Calu3 (cell line): ENCODE data around the gene AGPAT4. TPM values are rescaled to one million over a fixed set of nuclear protein-coding genes. Genes with fewer than 3 reads are reported as not detected.
"Not testable (repeated sequence)": the region's sequence is repeated elsewhere in the genome, so short reads cannot be mapped to it uniquely, and the experiment has no call there.

Experiments
- BruUV-seq: library from RNA; stranded (reverse); fragments of 400-500 nt; replicated peaks from 2 replicates; lab custom pipeline; 2021; lab: Mats Ljungman, UMichigan
- CTCF ChIA-PET: fragments of 300-600 bp; sonication (Branson Sonifier 250); formaldehyde crosslinking; loops from one replicate; lab custom pipeline; 2022; ENCODE audit warnings: antibody characterized with exemption; lab: Charles Lee
- DNase-seq: peaks from one replicate; pipeline ENCODE4 v3.0.0; 2022
- H3K27ac Mint-ChIP-seq: one replicate; pipeline ENCODE4 v1.8.0; 2022; ENCODE audit warnings: mixed read lengths; ENCODE audit not compliant: unreplicated experiment
- H3K27me3 Mint-ChIP-seq: one replicate; pipeline ENCODE4 v1.8.0; 2022; ENCODE audit warnings: mixed read lengths; ENCODE audit not compliant: unreplicated experiment
- H3K36me3 Mint-ChIP-seq: one replicate; pipeline ENCODE4 v1.8.0; 2022; ENCODE audit warnings: mild to moderate bottlenecking, moderate library complexity, mixed read lengths; ENCODE audit not compliant: insufficient read depth, unreplicated experiment
- H3K4me1 Mint-ChIP-seq: one replicate; pipeline ENCODE4 v1.8.0; 2022; ENCODE audit warnings: mild to moderate bottlenecking, low read depth, mixed read lengths; ENCODE audit not compliant: unreplicated experiment
- H3K4me3 Mint-ChIP-seq: one replicate; pipeline ENCODE4 v1.8.0; 2022; ENCODE audit warnings: mild to moderate bottlenecking, low read depth, moderate library complexity, mixed read lengths; ENCODE audit not compliant: unreplicated experiment
- H3K9me3 Mint-ChIP-seq: one replicate; pipeline ENCODE4 v1.8.0; 2022; ENCODE audit warnings: low read depth, mixed read lengths; ENCODE audit not compliant: unreplicated experiment
- CTCF ChIP-seq: fragments of 200-600 bp; IDR thresholded peaks from one replicate; pipeline ENCODE4 v1.8.0; 2022; ENCODE audit warnings: antibody characterized with exemption; ENCODE audit not compliant: unreplicated experiment
- intact Hi-C: fragments of 100-400 bp; cut with micrococcal nuclease; formaldehyde crosslinking; loops from one replicate; pipeline ENCODE4 v1.10.0; 2022; ENCODE audit not compliant: unreplicated experiment
- total RNA-seq: library from RNA; stranded (reverse); gene quantifications from 2 replicates; pipeline ENCODE4 v1.2.3, GENCODE V29; 2022

The AGPAT4 gene
- total RNA-seq, 1 experiment from 2014 or later: 11.3 TPM

- Mint-ChIP-seq H3K27me3 (no peaks in the 10 kb centered on the region), H3K4me3 (no peak overlapping the region), H3K27ac (no peak overlapping the region), H3K36me3 (peaks cover 5% of the 10 kb centered on the region), H3K9me3 (peaks cover 4% of the 10 kb centered on the region), H3K4me1 (peaks cover 19% of the 10 kb centered on the region)
- no peak for DNase-seq
- BruUV-seq: no TSS peak
- intact Hi-C loops: no loop called here
- CTCF ChIA-PET: interaction anchor here (0.6 kb wide), 1 partner anchor 276 kb away, joined by 3 read pairs; no protein-coding TSS in a partner anchor
- no peak for TF ChIP-seq CTCF
These were observed 45.8 kb downstream of the AGPAT4 start for GRCh38 chr6:161228096-161228495.

- intact Hi-C loops: no loop called here
- CTCF ChIA-PET: no interaction called here
- Mint-ChIP-seq H3K9me3 (peaks cover 4% of the 10 kb centered on the region), H3K36me3 (peaks cover 5% of the 10 kb centered on the region), H3K4me1 (peaks cover 19% of the 10 kb centered on the region), H3K4me3 (no peak overlapping the region), H3K27me3 (no peaks in the 10 kb centered on the region), H3K27ac (no peak overlapping the region)
- TF ChIP-seq CTCF: no peak
- no peak for DNase-seq
- BruUV-seq: no TSS peak
These were observed 46.6 kb downstream of the AGPAT4 start for GRCh38 chr6:161227004-161227960.

- no TSS peak for BruUV-seq
- CTCF ChIA-PET: no interaction called here
- H3K4me1 Mint-ChIP-seq: peaks cover 19% of the 10 kb centered on the region
- H3K9me3 Mint-ChIP-seq: peaks cover 4% of the 10 kb centered on the region
- peaks cover 5% of the 10 kb centered on the region for H3K36me3 Mint-ChIP-seq
- DNase-seq: no peak
- intact Hi-C loops: no loop called here
- no peak overlapping the region for H3K4me3 Mint-ChIP-seq
- TF ChIP-seq CTCF: no peak
- no peak overlapping the region for H3K27ac Mint-ChIP-seq
- H3K27me3 Mint-ChIP-seq: no peaks in the 10 kb centered on the region
These were observed 47.6 kb downstream of the AGPAT4 start for GRCh38 chr6:161226009-161226964.

- Mint-ChIP-seq H3K27me3 (no peaks in the 10 kb centered on the region), H3K9me3 (peaks cover 4% of the 10 kb centered on the region), H3K36me3 (peaks cover 5% of the 10 kb centered on the region), H3K4me1 (peaks cover 19% of the 10 kb centered on the region), H3K4me3 (no peak overlapping the region), H3K27ac (no peak overlapping the region)
- CTCF ChIA-PET: no interaction called here
- no peak for DNase-seq
- intact Hi-C loops: no loop called here
- TF ChIP-seq CTCF: no peak
- no TSS peak for BruUV-seq
These were observed 48.2 kb downstream of the AGPAT4 start for GRCh38 chr6:161225681-161226008.

- CTCF ChIA-PET: interaction anchor here (0.7 kb wide), 1 partner anchor 630 kb away, joined by 3 read pairs; no protein-coding TSS in a partner anchor
- peak; percentile 21 for DNase-seq
These were observed 48.7 kb downstream of the AGPAT4 start for GRCh38 chr6:161224951-161225680.

More at GRCh38 chr6:161224951-161225680, 48.7 kb downstream of the AGPAT4 start:
- H3K27ac Mint-ChIP-seq, BruUV-seq, H3K9me3 Mint-ChIP-seq, H3K4me3 Mint-ChIP-seq, H3K36me3 Mint-ChIP-seq, intact Hi-C loops, H3K27me3 Mint-ChIP-seq: not testable (repeated sequence)
- H3K4me1 Mint-ChIP-seq: peaks cover 19% of the 10 kb centered on the region
